ENCODE results near the gene SLC25A45.

Gene SLC25A45

DNA sequence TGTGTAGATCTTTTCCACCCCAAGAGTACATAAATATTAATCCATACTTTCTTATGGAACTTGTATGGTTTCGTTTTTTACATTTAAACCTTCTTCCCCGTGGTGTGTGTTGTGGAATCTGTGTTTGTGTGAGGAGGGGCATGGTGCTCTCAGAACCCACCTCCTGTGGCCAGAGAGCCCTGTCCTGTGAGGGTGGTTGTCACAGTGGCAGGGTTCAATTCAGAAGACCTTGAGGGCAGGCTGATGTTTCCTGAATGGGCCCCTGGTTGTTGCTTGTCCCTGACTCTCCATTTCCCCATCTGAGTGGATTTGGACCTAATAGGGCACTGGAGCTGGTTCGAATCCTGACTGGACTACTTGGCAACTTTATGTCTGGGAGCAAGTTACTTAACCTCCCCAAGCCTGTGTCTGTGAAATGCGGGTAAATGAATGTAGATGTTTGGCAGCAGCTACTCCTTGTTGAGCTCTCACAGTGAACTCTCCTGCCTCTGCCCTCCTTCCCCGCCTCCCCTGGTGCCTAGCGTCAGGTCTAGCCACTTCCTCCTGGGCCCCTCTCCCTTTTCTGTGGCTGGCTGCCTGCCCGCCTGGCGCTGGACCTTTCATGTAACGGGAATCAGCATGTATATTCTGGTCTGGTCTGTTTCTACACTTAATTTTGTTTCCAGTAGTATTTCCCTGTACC, 47.4 kb upstream of the SLC25A45 start:
- Histone ChIP-seq H3K79me2 (ENCODE audit: control insufficient read depth, low read length) (peaks cover 96% of the 10 kb centered on the region), H3K4me1 (ENCODE audit: control insufficient read depth, low read length) (peaks cover 90% of the 10 kb centered on the region), H3K27ac (ENCODE audit: low read depth, low read length) (peak overlapping the region; percentile 90)

DNA sequence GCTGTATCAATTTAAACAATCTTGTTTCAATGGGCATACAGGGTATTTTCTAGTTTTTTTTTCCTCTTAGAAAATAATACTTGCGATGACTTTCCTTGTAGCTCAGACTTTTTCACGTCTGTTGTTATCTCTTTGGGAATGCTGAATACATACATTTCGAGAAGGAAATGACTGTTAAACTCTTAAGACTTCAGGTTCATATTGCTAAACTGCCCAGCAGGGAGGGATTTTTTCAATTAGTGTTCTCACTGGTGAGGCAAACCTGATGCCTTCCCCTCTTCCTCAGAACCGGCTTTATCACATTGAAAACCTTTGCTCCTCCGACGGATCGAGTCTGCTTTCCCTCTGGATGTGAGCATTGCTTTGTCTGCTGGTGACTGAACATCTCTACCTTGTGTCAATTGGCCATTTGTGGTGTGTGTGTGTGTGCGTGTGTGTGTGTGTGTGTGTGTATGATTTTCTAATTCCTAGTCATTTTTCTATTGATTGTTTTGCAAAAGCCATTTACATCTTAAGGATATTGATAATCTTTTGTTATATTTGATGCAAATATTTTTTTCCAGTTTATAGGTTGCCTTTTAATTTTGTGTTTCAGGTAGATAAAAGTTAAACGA, 46.7 kb upstream of the SLC25A45 start:
- no peaks in the 10 kb centered on the region for H3K27me3 ChIP-seq (ENCODE audit: control insufficient read depth, low read length)
- peaks cover 76% of the 10 kb centered on the region for H3F3A ChIP-seq (ENCODE audit: control insufficient read depth, insufficient read depth)
- H3K9me2 ChIP-seq (replicated peaks; ENCODE audit: control insufficient read depth, low read length) = no peaks in the 10 kb centered on the region
- H3K9me3 ChIP-seq (ENCODE audit: control insufficient read depth, insufficient read depth, low read length) = no peaks in the 10 kb centered on the region
- peak overlapping the region; percentile 88 for H3K4me2 ChIP-seq (ENCODE audit: low read length)
- H3K27ac ChIP-seq (ENCODE audit: low read depth, low read length) = peak overlapping the region; percentile 90
- TF ChIP-seq, protein P1, sequence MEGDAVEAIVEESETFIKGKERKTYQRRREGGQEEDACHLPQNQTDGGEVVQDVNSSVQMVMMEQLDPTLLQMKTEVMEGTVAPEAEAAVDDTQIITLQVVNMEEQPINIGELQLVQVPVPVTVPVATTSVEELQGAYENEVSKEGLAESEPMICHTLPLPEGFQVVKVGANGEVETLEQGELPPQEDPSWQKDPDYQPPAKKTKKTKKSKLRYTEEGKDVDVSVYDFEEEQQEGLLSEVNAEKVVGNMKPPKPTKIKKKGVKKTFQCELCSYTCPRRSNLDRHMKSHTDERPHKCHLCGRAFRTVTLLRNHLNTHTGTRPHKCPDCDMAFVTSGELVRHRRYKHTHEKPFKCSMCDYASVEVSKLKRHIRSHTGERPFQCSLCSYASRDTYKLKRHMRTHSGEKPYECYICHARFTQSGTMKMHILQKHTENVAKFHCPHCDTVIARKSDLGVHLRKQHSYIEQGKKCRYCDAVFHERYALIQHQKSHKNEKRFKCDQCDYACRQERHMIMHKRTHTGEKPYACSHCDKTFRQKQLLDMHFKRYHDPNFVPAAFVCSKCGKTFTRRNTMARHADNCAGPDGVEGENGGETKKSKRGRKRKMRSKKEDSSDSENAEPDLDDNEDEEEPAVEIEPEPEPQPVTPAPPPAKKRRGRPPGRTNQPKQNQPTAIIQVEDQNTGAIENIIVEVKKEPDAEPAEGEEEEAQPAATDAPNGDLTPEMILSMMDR (IDR thresholded peaks at IDR 0.05; ENCODE audit: low read depth, low read length, poor library complexity, severe bottlenecking) = no peak
- no peak for TF ChIP-seq EZH2phosphoT487 (IDR thresholded peaks at IDR 0.05; ENCODE audit: borderline replicate concordance, low read length)
- H4K20me1 ChIP-seq (ENCODE audit: control insufficient read depth, insufficient read depth, low read depth, low read length) = peaks cover 14% of the 10 kb centered on the region; the same call in 1 of the 2 replicates
- peaks cover 84% of the 10 kb centered on the region for H3K36me3 ChIP-seq (ENCODE audit: control insufficient read depth, low read length)
- H3K4me3 ChIP-seq (ENCODE audit: low read length) = peak overlapping the region; percentile 76
- peaks cover 96% of the 10 kb centered on the region for H3K79me2 ChIP-seq (ENCODE audit: control insufficient read depth, low read length)
- H3K4me1 ChIP-seq (ENCODE audit: control insufficient read depth, low read length) = peaks cover 84% of the 10 kb centered on the region

More for the DNA sequence above, 47.4 kb upstream of the SLC25A45 start:
- Histone ChIP-seq H3K27me3 (ENCODE audit: control insufficient read depth, low read length) (no peaks in the 10 kb centered on the region), H3F3A (ENCODE audit: control insufficient read depth, insufficient read depth) (peaks cover 69% of the 10 kb centered on the region), H4K20me1 (ENCODE audit: control insufficient read depth, insufficient read depth, low read depth, low read length) (peaks cover 10% of the 10 kb centered on the region; the same call in 1 of the 2 replicates), H3K36me3 (ENCODE audit: control insufficient read depth, low read length) (peaks cover 84% of the 10 kb centered on the region), H3K4me2 (ENCODE audit: low read length) (peak overlapping the region; percentile 88), H3K9me2 (replicated peaks; ENCODE audit: control insufficient read depth, low read length) (no peaks in the 10 kb centered on the region), H3K9me3 (ENCODE audit: control insufficient read depth, insufficient read depth, low read length) (no peaks in the 10 kb centered on the region), H3K4me3 (ENCODE audit: low read length) (peak overlapping the region; percentile 76)
- no peak for TF ChIP-seq EZH2phosphoT487 (IDR thresholded peaks at IDR 0.05; ENCODE audit: borderline replicate concordance, low read length)
- TF ChIP-seq, protein P1 (IDR thresholded peaks at IDR 0.05; ENCODE audit: low read depth, low read length, poor library complexity, severe bottlenecking) = no peak

DNA sequence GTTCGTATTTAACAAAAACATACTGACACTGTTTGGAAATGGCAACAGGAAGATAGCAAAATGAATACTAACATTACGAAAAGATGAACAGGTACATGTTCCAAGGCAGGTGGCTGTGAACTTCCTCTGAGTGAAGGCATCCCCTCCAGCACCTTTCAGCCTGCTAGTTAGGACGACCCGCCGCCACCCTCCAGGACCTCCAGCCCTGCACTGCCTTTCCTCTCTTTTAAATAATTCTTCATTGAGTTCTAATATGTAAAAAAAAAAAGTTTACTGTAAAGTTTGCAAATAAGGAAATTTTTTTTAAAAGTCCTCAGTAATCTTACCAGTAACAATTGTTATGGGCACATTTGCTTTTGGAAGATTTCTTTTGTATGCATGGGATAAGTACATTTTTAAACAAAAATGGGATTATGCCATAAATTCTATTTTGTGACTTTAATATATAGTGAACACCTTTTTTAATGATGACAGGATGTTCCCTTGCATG, 46.2 kb upstream of the SLC25A45 start:
- H4K20me1 ChIP-seq (ENCODE audit: control insufficient read depth, insufficient read depth, low read depth, low read length) = peaks cover 14% of the 10 kb centered on the region; the same call in 1 of the 2 replicates
- H3K27me3 ChIP-seq (ENCODE audit: control insufficient read depth, low read length) = no peaks in the 10 kb centered on the region
- peak overlapping the region; percentile 90 for H3K27ac ChIP-seq (ENCODE audit: low read depth, low read length)
- no peaks in the 10 kb centered on the region for H3K9me2 ChIP-seq (replicated peaks; ENCODE audit: control insufficient read depth, low read length)
- peaks cover 85% of the 10 kb centered on the region for H3K36me3 ChIP-seq (ENCODE audit: control insufficient read depth, low read length)
- peaks cover 80% of the 10 kb centered on the region for H3K4me1 ChIP-seq (ENCODE audit: control insufficient read depth, low read length)
- peaks cover 98% of the 10 kb centered on the region for H3K79me2 ChIP-seq (ENCODE audit: control insufficient read depth, low read length)
- H3F3A ChIP-seq (ENCODE audit: control insufficient read depth, insufficient read depth) = peaks cover 81% of the 10 kb centered on the region
- peak overlapping the region; percentile 76 for H3K4me3 ChIP-seq (ENCODE audit: low read length)
- no peaks in the 10 kb centered on the region for H3K9me3 ChIP-seq (ENCODE audit: control insufficient read depth, insufficient read depth, low read length)
- TF ChIP-seq, protein P1 (IDR thresholded peaks at IDR 0.05; ENCODE audit: low read depth, low read length, poor library complexity, severe bottlenecking) = no peak
- TF ChIP-seq EZH2phosphoT487 (IDR thresholded peaks at IDR 0.05; ENCODE audit: borderline replicate concordance, low read length) = no peak
- peak overlapping the region; percentile 88 for H3K4me2 ChIP-seq (ENCODE audit: low read length)
